Measurements from ENCODE around the gene CAMK1D.

- no peak for TF ChIP-seq EZH2 (optimal IDR thresholded peaks at IDR 0.05; ENCODE audit: low read depth, low read length)
- TF ChIP-seq CTCF (IDR thresholded peaks at IDR 0.05; ENCODE audit: low read length) = no peak
These were observed 253.2 kb downstream of the CAMK1D start for GRCh38 chr10:12602521-12602920.
